Gastrocnemius medialis (tissue), 4 donors: Measurements from ENCODE around the gene VAC14.

Experiments used
- CTCF ChIP-seq, 5 experiments: fragments of 450-650 bp in 3 of 5; fragments of 200-600 bp in 2 of 5; sonication (generic) in 2 of 5; IDR thresholded peaks in 4 of 5; conservative IDR thresholded peaks in 1 of 5; 1 replicate in 4 of 5; 2 replicates in 1 of 5; pipeline ENCODE4 v1.5.1; 2016 to 2019; ENCODE audit warnings: antibody characterized with exemption in 5 of 5, mild to moderate bottlenecking in 3 of 5, moderate library complexity in 3 of 5
- POLR2A ChIP-seq, 2 donors: fragments of 450-650 bp; IDR thresholded peaks; one replicate each; pipeline ENCODE4 v1.6.1; 2017; ENCODE audit warnings: antibody characterized with exemption in 2 of 2, mild to moderate bottlenecking in 2 of 2, moderate library complexity in 2 of 2

GRCh38 chr16:70781800-70782199 is 19.2 kb downstream of the VAC14 start:
- TF ChIP-seq CTCF (IDR thresholded peaks at IDR 0.05 in 4 of 5, conservative IDR thresholded peaks at IDR 0.05 in 1 of 5) (no peak), POLR2A (IDR thresholded peaks at IDR 0.05) (no peak)
